ENCODE data around the gene CSNK1G1. TPM values are rescaled to one million over a fixed set of nuclear protein-coding genes. Genes with fewer than 3 reads are reported as not detected.

CSNK1G1 gene
- polyA plus RNA-seq, 2 of the 4 experiments (the other 2 are of a cell fraction) = 11.0 to 36.3 TPM

DNA sequence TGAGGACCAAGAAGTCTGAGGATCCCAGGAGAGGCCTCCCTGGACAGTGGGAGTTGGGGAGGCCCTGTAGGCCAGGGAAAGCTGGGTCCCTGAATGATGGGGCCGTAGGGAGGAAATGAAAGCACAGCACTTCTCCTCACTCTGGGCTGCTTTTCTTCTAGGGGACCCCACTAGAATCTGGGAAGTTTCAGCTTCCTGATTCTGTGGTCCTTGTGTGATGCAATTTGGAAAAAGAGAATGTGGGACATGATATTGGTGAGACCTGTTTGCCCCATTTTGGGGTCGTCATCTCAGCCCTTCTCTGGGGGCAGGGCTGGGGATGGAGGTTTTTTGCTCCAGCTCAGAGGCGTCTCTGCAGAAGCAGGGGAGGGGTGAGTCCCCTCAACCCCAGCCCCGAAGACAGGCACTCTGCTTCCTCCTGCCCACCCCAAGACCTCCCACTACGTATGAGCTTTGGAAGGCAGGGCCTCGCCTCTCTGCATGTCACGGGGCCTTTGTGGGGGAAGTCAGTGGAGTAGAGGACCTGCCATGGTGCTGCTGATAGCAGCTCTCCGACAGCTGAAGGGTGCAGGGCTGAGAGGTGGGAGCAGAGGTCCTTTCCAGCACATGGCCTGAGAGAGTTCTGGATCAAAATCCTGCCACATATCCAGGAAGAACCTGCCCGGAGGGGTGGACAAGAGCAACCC, 205.9 kb downstream of the CSNK1G1 start:
- DNase-seq (ENCODE audit: low read depth in 1 of 2, low spot score in 1 of 2) (no peak), FAIRE-seq (no peak), ATAC-seq (no peak)
- no peak overlapping the region for H3K27ac ChIP-seq
- H3K4me3 ChIP-seq = no peak overlapping the region
- CTCF ChIA-PET = interaction anchor here (0.6 to 2.6 kb wide), 11 partner anchors 9 to 540 kb away, joined by 3 to 14 read pairs (median 5); partner anchors contain the start of gene SNX1
- POLR2A ChIA-PET = interaction anchor here (1.0 kb wide), 1 partner anchor 57 kb away, joined by 3 read pairs; the partner anchor contains the start of gene CIAO2A
- no peaks in the 10 kb centered on the region for H3K9me3 ChIP-seq
- no peak for TF ChIP-seq PHF8 (IDR thresholded peaks at IDR 0.05; ENCODE audit: borderline replicate concordance, low read depth)
- TF ChIP-seq HOXA7 (CRISPR knock-in tag; IDR thresholded peaks at IDR 0.05) = no peak
- no peak for TF ChIP-seq JUNB (IDR thresholded peaks at IDR 0.05)
- TF ChIP-seq NPAS2 (CRISPR knock-in tag; IDR thresholded peaks at IDR 0.05; ENCODE audit: borderline replicate concordance) = no peak
- no peak for TF ChIP-seq FOXS1 (CRISPR knock-in tag; IDR thresholded peaks at IDR 0.05)
- TF ChIP-seq, protein P1, sequence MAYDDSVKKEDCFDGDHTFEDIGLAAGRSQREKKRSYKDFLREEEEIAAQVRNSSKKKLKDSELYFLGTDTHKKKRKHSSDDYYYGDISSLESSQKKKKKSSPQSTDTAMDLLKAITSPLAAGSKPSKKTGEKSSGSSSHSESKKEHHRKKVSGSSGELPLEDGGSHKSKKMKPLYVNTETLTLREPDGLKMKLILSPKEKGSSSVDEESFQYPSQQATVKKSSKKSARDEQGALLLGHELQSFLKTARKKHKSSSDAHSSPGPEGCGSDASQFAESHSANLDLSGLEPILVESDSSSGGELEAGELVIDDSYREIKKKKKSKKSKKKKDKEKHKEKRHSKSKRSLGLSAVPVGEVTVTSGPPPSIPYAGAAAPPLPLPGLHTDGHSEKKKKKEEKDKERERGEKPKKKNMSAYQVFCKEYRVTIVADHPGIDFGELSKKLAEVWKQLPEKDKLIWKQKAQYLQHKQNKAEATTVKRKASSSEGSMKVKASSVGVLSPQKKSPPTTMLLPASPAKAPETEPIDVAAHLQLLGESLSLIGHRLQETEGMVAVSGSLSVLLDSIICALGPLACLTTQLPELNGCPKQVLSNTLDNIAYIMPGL (CRISPR knock-in tag; IDR thresholded peaks at IDR 0.05; ENCODE audit: borderline replicate concordance) = no peak
- TF ChIP-seq ZFP36 (IDR thresholded peaks at IDR 0.05; ENCODE audit: borderline replicate concordance, partially characterized antibody) = no peak
- TF ChIP-seq, protein P2, sequence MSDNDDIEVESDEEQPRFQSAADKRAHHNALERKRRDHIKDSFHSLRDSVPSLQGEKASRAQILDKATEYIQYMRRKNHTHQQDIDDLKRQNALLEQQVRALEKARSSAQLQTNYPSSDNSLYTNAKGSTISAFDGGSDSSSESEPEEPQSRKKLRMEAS (IDR thresholded peaks at IDR 0.05) = no peak
- TF ChIP-seq, protein P3, sequence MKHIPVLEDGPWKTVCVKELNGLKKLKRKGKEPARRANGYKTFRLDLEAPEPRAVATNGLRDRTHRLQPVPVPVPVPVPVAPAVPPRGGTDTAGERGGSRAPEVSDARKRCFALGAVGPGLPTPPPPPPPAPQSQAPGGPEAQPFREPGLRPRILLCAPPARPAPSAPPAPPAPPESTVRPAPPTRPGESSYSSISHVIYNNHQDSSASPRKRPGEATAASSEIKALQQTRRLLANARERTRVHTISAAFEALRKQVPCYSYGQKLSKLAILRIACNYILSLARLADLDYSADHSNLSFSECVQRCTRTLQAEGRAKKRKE (CRISPR knock-in tag; IDR thresholded peaks at IDR 0.05; ENCODE audit: low read depth) = no peak
- no peak for TF ChIP-seq BHLHE40 (IDR thresholded peaks at IDR 0.05; ENCODE audit: low read depth, low read length)
- TF ChIP-seq HDAC2 (IDR thresholded peaks at IDR 0.05) = no peak
- TF ChIP-seq GATA3 (IDR thresholded peaks at IDR 0.05; ENCODE audit: borderline replicate concordance) = no peak
- no peak for TF ChIP-seq NR3C1 (IDR thresholded peaks at IDR 0.05)
- TF ChIP-seq EP300 (IDR thresholded peaks at IDR 0.05) = no peak
- TF ChIP-seq CBX2 (IDR thresholded peaks at IDR 0.05; ENCODE audit: borderline replicate concordance, low read depth) = no peak
- no peak for TF ChIP-seq HOXB13 (CRISPR knock-in tag; IDR thresholded peaks at IDR 0.05; ENCODE audit: low read depth)
- no peak overlapping the region for H3K4me2 ChIP-seq
- WGBS (ENCODE audit: missing lambda C conversion rate) = 91% methylated on average over 9 of the region's 9 CpGs
- peaks cover 9% of the 10 kb centered on the region; the same call in 1 of the 3 replicates for H3K4me1 ChIP-seq

DNA sequence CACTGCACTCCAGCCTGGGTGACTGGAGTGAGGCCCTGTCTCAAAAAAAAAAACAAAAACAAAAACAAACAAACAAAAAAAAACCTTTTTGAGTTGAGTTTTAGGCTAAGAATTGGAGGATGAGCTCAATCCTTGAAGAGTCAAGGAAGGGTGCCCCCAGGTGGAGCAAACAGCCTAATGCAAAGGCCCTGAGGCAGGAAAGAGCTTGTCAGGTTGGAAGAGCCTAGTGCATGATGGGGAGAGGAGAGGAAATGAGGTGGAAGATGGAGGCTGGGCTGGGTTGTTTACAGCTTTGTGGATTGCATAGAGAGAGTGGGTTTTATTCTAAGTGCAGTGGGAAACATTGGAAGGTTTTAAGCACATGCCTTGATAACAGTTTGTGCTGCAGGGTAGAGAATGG, 206.5 kb downstream of the CSNK1G1 start:
- CTCF ChIA-PET = interaction anchor here (0.6 to 2.6 kb wide), 7 partner anchors 9 to 539 kb away, joined by 3 to 14 read pairs (median 4); partner anchors contain the start of gene SNX1

More for the DNA sequence above, 206.5 kb downstream of the CSNK1G1 start:
- POLR2A ChIA-PET = no interaction called here
- Histone ChIP-seq H3K9me3 (no peaks in the 10 kb centered on the region), H3K4me2 (no peak overlapping the region), H3K27ac (no peak overlapping the region), H3K4me3 (no peak overlapping the region), H3K4me1 (peaks cover 9% of the 10 kb centered on the region; the same call in 1 of the 3 replicates)
- DNase-seq (ENCODE audit: low read depth in 1 of 2, low spot score in 1 of 2) (peak in 1 of 2 experiments; percentile 61), FAIRE-seq (no peak), ATAC-seq (no peak)
- TF ChIP-seq CHD2 (IDR thresholded peaks at IDR 0.05; ENCODE audit: low read length, partially characterized antibody) = no peak
- TF ChIP-seq RAD21 (conservative IDR thresholded peaks at IDR 0.05 in 1 of 2, IDR thresholded peaks at IDR 0.05 in 1 of 2) = peak in 1 of 2 experiments; percentile 23; a peak in 1 of 5 replicates
- TF ChIP-seq ZC3H11A (IDR thresholded peaks at IDR 0.05) = no peak
- TF ChIP-seq, protein P4, sequence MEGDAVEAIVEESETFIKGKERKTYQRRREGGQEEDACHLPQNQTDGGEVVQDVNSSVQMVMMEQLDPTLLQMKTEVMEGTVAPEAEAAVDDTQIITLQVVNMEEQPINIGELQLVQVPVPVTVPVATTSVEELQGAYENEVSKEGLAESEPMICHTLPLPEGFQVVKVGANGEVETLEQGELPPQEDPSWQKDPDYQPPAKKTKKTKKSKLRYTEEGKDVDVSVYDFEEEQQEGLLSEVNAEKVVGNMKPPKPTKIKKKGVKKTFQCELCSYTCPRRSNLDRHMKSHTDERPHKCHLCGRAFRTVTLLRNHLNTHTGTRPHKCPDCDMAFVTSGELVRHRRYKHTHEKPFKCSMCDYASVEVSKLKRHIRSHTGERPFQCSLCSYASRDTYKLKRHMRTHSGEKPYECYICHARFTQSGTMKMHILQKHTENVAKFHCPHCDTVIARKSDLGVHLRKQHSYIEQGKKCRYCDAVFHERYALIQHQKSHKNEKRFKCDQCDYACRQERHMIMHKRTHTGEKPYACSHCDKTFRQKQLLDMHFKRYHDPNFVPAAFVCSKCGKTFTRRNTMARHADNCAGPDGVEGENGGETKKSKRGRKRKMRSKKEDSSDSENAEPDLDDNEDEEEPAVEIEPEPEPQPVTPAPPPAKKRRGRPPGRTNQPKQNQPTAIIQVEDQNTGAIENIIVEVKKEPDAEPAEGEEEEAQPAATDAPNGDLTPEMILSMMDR (IDR thresholded peaks at IDR 0.05) = peak; percentile 17; the same call in 2 of the 3 replicates
- no peak for TF ChIP-seq HDAC2 (IDR thresholded peaks at IDR 0.05)
- TF ChIP-seq FOSL2 (IDR thresholded peaks at IDR 0.05) = no peak
- TF ChIP-seq FOSL2 (CRISPR knock-in tag; IDR thresholded peaks at IDR 0.05) = no peak
- TF ChIP-seq, protein P5, sequence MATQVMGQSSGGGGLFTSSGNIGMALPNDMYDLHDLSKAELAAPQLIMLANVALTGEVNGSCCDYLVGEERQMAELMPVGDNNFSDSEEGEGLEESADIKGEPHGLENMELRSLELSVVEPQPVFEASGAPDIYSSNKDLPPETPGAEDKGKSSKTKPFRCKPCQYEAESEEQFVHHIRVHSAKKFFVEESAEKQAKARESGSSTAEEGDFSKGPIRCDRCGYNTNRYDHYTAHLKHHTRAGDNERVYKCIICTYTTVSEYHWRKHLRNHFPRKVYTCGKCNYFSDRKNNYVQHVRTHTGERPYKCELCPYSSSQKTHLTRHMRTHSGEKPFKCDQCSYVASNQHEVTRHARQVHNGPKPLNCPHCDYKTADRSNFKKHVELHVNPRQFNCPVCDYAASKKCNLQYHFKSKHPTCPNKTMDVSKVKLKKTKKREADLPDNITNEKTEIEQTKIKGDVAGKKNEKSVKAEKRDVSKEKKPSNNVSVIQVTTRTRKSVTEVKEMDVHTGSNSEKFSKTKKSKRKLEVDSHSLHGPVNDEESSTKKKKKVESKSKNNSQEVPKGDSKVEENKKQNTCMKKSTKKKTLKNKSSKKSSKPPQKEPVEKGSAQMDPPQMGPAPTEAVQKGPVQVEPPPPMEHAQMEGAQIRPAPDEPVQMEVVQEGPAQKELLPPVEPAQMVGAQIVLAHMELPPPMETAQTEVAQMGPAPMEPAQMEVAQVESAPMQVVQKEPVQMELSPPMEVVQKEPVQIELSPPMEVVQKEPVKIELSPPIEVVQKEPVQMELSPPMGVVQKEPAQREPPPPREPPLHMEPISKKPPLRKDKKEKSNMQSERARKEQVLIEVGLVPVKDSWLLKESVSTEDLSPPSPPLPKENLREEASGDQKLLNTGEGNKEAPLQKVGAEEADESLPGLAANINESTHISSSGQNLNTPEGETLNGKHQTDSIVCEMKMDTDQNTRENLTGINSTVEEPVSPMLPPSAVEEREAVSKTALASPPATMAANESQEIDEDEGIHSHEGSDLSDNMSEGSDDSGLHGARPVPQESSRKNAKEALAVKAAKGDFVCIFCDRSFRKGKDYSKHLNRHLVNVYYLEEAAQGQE (IDR thresholded peaks at IDR 0.05) = no peak

Data from A549 (cell line).